ENCODE measurements around the gene PER2.

- TF ChIP-seq, protein P1, sequence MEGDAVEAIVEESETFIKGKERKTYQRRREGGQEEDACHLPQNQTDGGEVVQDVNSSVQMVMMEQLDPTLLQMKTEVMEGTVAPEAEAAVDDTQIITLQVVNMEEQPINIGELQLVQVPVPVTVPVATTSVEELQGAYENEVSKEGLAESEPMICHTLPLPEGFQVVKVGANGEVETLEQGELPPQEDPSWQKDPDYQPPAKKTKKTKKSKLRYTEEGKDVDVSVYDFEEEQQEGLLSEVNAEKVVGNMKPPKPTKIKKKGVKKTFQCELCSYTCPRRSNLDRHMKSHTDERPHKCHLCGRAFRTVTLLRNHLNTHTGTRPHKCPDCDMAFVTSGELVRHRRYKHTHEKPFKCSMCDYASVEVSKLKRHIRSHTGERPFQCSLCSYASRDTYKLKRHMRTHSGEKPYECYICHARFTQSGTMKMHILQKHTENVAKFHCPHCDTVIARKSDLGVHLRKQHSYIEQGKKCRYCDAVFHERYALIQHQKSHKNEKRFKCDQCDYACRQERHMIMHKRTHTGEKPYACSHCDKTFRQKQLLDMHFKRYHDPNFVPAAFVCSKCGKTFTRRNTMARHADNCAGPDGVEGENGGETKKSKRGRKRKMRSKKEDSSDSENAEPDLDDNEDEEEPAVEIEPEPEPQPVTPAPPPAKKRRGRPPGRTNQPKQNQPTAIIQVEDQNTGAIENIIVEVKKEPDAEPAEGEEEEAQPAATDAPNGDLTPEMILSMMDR (IDR thresholded peaks at IDR 0.05), result no peak
- no peak for TF ChIP-seq POLR2A (IDR thresholded peaks at IDR 0.05)
These were observed 3.3 kb upstream of the PER2 start for GRCh38 chr2:238291550-238292281.
